Left colon (tissue), 2 donors: ENCODE data around the gene HSPG2. TPM values are rescaled to one million over a fixed set of nuclear protein-coding genes. Genes with fewer than 3 reads are reported as not detected.

Experiments used
- ATAC-seq: fragments of 200-7000 bp; cut with Tn5 transposase; one replicate; pipeline ENCODE4 v1.9.1; 2020; ENCODE audit warnings: mild to moderate bottlenecking, moderate library complexity
- DNase-seq, 2 donors: peaks; one replicate each; pipeline ENCODE4 v3.0.0-alpha.2; 2020
- intact Hi-C, 2 donors: fragments of 100-400 bp; cut with DNase I in 1 of 2; cut with micrococcal nuclease in 1 of 2; formaldehyde crosslinking; loops; one replicate each; pipeline versions ENCODE4 v1.11.2 to v1.14.0; 2022; cut with DNase I, micrococcal nuclease
- total RNA-seq, 2 donors: library from RNA; stranded (reverse); fragmentation: NEBNext Ultra II Directional; extraction: Animal tissue kit (Norgen Biotek cat#: 25700); gene quantifications; one replicate each; pipeline ENCODE4 v1.2.1, GENCODE V29; 2021
- donor health status: DM: no; HTN: no; CAD: no.
- donor health status: DM: yes; HTN: yes; CAD: no.

HSPG2 gene
- total RNA-seq, 2 donors from 2014 or later, result 180 to 206 TPM

GRCh38 chr1:21874778-21875547 lies 62.1 kb downstream of the HSPG2 start:
- DNase-seq, result no peak
- intact Hi-C loops, result no loop called here
- no peak for ATAC-seq

GRCh38 chr1:21874328-21874727 lies 62.8 kb downstream of the HSPG2 start:
- DNase-seq (no peak), ATAC-seq (no peak)
- intact Hi-C loops, result no loop called here

- ATAC-seq (no peak), DNase-seq (no peak)
- intact Hi-C loops, result no loop called here
Measured at GRCh38 chr1:21873761-21874160, 63.3 kb downstream of the HSPG2 start.

- ATAC-seq, result no peak
- intact Hi-C loops, result no loop called here
- no peak for DNase-seq
Measured at GRCh38 chr1:21873174-21873573, 63.9 kb downstream of the HSPG2 start.

- ATAC-seq, result no peak
- DNase-seq, result no peak
- intact Hi-C loops, result no loop called here
Measured at GRCh38 chr1:21872445-21873079, 64.5 kb downstream of the HSPG2 start.

- ATAC-seq (no peak), DNase-seq (no peak)
- intact Hi-C loops, result no loop called here
Measured at GRCh38 chr1:21871943-21872342, 65.2 kb downstream of the HSPG2 start.

GRCh38 chr1:21870611-21871010 lies 66.5 kb downstream of the HSPG2 start:
- intact Hi-C loops, result no loop called here
- no peak for ATAC-seq
- DNase-seq, result no peak

GRCh38 chr1:21869620-21870121 lies 67.4 kb downstream of the HSPG2 start:
- intact Hi-C loops, result no loop called here
- DNase-seq, result peak; percentile 73 to 87

GRCh38 chr1:21868941-21869454 lies 68.1 kb downstream of the HSPG2 start:
- no peak for ATAC-seq
- DNase-seq, result no peak
- intact Hi-C loops, result no loop called here

More at GRCh38 chr1:21869620-21870121, 67.4 kb downstream of the HSPG2 start:
- peak; percentile 82 for ATAC-seq

- DNase-seq, result no peak
- ATAC-seq, result no peak
- intact Hi-C loops, result no loop called here
Measured at GRCh38 chr1:21868482-21868881, 68.6 kb downstream of the HSPG2 start.

- no peak for DNase-seq
- ATAC-seq, result no peak
Measured at GRCh38 chr1:21867451-21867996, 69.6 kb downstream of the HSPG2 start.

GRCh38 chr1:21866707-21867043 lies 70.4 kb downstream of the HSPG2 start:
- intact Hi-C loops, result no loop called here
- no peak for ATAC-seq
- DNase-seq, result no peak

More at GRCh38 chr1:21867451-21867996, 69.6 kb downstream of the HSPG2 start:
- intact Hi-C loops, result no loop called here

GRCh38 chr1:21865943-21866706 lies 71.0 kb downstream of the HSPG2 start:
- ATAC-seq (no peak), DNase-seq (peak; percentile 25 to 49)
- intact Hi-C loops, result no loop called here

GRCh38 chr1:21865609-21865942 lies 71.5 kb downstream of the HSPG2 start:
- intact Hi-C loops, result no loop called here
- no peak for DNase-seq
- ATAC-seq, result no peak

- intact Hi-C loops, result no loop called here
- ATAC-seq (no peak), DNase-seq (no peak)
Measured at GRCh38 chr1:21864730-21865129, 72.4 kb downstream of the HSPG2 start.

GRCh38 chr1:21863981-21864380 lies 73.1 kb downstream of the HSPG2 start:
- DNase-seq, result no peak
- intact Hi-C loops, result no loop called here
- ATAC-seq, result no peak

GRCh38 chr1:21861602-21862429 lies 75.3 kb downstream of the HSPG2 start:
- intact Hi-C loops, result no loop called here
- DNase-seq, result no peak
- peak; percentile 57 for ATAC-seq

GRCh38 chr1:21860971-21861370 lies 76.1 kb downstream of the HSPG2 start:
- ATAC-seq (no peak), DNase-seq (no peak)
- intact Hi-C loops, result no loop called here
